Small intestine (tissue), 7 donors: Measurements from ENCODE around the gene ZNF579. TPM values are rescaled to one million over a fixed set of nuclear protein-coding genes. Genes with fewer than 3 reads are reported as not detected.
A peak's percentile ranks its signal among the peaks of the same experiment; 100 is the strongest.
"Not testable (repeated sequence)": the region's sequence is repeated elsewhere in the genome, so short reads cannot be mapped to it uniquely, and the experiment has no call there.

Source experiments
- DNase-seq, 2 donors: peaks; one replicate each; pipeline versions ENCODE4 v3.0.0 to v3.0.0-alpha.2; 2013
- FAIRE-seq: peaks from 2 replicates; lab custom pipeline; 2012; peaks lifted over from hg19 to GRCh38; lab: Jason Lieb, UNC
- H3K27ac ChIP-seq, 3 donors: one replicate each; pipeline ENCODE4 v1.5.1; 2013; ENCODE audit warnings: low read length in 2 of 3, mild to moderate bottlenecking in 2 of 3, control low read depth in 1 of 3, inconsistent platforms in 1 of 3, low read depth in 1 of 3, moderate library complexity in 1 of 3
- H3K27me3 ChIP-seq, 3 donors: one replicate each; pipeline ENCODE4 v1.6.1; 2013; ENCODE audit warnings: low read length in 3 of 3, inconsistent platforms in 1 of 3; ENCODE audit not compliant: control insufficient read depth in 3 of 3, insufficient read depth in 3 of 3
- H3K36me3 ChIP-seq, 3 donors: one replicate each; pipeline ENCODE4 v1.6.1; 2013; ENCODE audit warnings: low read length in 3 of 3, inconsistent platforms in 1 of 3, low read depth in 1 of 3, mild to moderate bottlenecking in 1 of 3, moderate library complexity in 1 of 3; ENCODE audit not compliant: control insufficient read depth in 3 of 3, insufficient read depth in 2 of 3
- H3K4me1 ChIP-seq, 3 donors: one replicate each; pipeline ENCODE4 v1.6.1; 2013; ENCODE audit warnings: low read length in 2 of 3, inconsistent platforms in 1 of 3, low read depth in 1 of 3, mild to moderate bottlenecking in 1 of 3, moderate library complexity in 1 of 3; ENCODE audit not compliant: control insufficient read depth in 3 of 3, insufficient read depth in 2 of 3
- H3K4me3 ChIP-seq, 3 donors: one replicate each; pipeline ENCODE4 v1.5.1; 2013; ENCODE audit warnings: low read length in 3 of 3, control low read depth in 1 of 3, inconsistent platforms in 1 of 3, low read depth in 1 of 3, mild to moderate bottlenecking in 1 of 3, moderate library complexity in 1 of 3
- H3K9me3 ChIP-seq, 2 donors: one replicate each; pipeline ENCODE4 v1.6.1; 2013; ENCODE audit warnings: low read depth in 1 of 2, low read length in 1 of 2; ENCODE audit not compliant: control insufficient read depth in 2 of 2, insufficient read depth in 1 of 2
- WGBS, 3 donors: extraction: QIAGEN DNeasy Blood & Tissue Kit; methylation state at CpG; one replicate each; pipeline ENCODE4 v1.1.7; 2013; 5-methylcytosine and 5-hydroxymethylcytosine counted together
- polyA plus RNA-seq, 4 donors: library from polyadenylated mRNA; stranded (reverse) in 3 of 4; unstranded in 1 of 4; fragments of 200-250 nt in 3 of 4; fragments of 120-200 nt in 1 of 4; gene quantifications; one replicate each; pipeline versions ENCODE4 v1.2.1 to v1.2.3, GENCODE V29; 2013
- donor health status: healthy with polysubstance abuse.
- donor health status: control.
- donor health status: control.
- donor health status: Bipolar disorder and iron deficiency.
- donor health status: healthy.

Gene ZNF579
- polyA plus RNA-seq, 4 donors: 2.2 to 12.7 (median 4.8) TPM

DNA sequence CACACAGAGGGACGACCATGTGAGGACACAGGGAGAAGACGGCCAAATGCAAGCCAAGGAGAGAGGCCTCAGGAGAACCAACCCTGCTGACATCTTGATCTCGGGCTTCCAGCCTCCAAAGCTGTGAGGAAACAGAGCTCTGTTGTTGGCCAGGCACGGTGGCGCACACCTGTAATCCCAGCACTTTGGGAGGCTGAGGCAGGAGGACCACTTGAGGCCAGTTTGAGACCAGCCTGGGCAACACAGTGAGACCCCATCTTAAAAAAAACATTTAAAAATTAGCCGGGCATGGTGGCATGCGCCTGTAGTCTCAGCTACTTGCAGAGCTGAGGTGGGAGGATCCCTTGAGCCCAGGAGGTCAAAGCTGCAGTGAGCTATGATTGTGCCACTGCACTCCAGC lies 46.4 kb downstream of the ZNF579 start:
- not testable (repeated sequence) for H3K4me1 ChIP-seq, DNase-seq, H3K36me3 ChIP-seq, H3K27me3 ChIP-seq, FAIRE-seq, H3K27ac ChIP-seq, H3K9me3 ChIP-seq, H3K4me3 ChIP-seq
- WGBS, 3 donors: 87 to 94% (median 91%) methylated on average over 7 of the region's 7 CpGs

DNA sequence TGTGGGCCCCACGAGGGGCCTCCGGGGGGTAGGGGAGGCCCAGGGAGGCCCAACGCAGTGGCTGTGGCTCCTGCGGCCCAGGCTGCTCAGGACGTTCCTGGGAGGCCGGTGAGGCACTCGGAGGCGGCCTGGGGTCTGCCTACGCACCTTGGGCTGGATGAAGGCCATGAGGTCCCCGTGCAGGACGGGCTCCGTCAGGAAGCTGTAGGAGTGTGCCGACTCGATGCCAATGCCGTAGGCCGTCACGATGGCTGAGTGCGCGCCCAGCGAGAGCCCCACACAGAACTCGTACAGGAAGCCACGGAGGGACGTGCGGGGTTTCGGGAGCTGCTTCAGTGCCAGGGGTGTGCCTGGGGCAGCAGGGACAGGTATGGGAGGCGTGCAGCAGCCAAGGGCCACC lies 49.7 kb downstream of the ZNF579 start:
- H3K9me3 ChIP-seq: no peaks in the 10 kb centered on the region
- 93 to 94% (median 93%) methylated on average over 24 to 26 of the region's 26 CpGs for WGBS, 3 donors
- peaks cover 0 to 2% (median 0%) of the 10 kb centered on the region in 3 donors for H3K4me1 ChIP-seq
- FAIRE-seq (no peak), DNase-seq (no peak)
- H3K4me3 ChIP-seq: no peak overlapping the region
- H3K27ac ChIP-seq: no peak overlapping the region
- no peaks in the 10 kb centered on the region for H3K36me3 ChIP-seq
- H3K27me3 ChIP-seq: no peaks in the 10 kb centered on the region

DNA sequence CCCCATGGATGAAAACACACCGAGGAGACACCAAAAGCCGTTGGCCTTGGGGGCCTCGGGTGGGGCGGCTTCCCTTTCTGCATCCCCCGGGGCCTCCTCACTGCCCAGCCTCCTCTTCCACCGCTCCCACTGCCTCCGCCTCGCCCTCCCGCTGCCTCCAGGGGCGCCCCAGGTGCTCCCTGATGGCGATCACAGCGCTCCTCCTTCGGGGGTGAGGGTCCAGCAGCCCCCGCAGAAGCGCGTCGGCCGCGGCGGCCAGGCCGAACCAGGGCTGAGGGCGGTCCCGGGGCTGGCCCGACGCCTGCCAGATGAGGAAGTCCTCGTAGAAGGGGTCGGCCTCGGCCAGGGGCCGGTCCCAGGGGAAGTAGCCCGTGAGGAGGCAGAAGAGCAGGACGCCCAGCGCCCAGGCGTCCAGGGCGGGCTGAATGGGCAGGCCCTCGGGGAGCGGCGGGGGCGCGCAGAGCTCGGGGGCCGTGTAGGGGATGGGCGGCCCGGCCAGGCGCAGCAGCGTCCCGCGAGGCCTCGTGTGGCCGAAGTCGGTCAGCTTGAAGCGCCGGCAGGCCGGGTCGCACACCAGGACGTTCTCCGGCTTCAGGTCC lies 50.9 kb downstream of the ZNF579 start:
- Histone ChIP-seq H3K4me1 (peaks cover 0 to 2% (median 0%) of the 10 kb centered on the region in 3 donors), H3K27ac (no peak overlapping the region), H3K27me3 (no peaks in the 10 kb centered on the region), H3K4me3 (no peak overlapping the region), H3K9me3 (no peaks in the 10 kb centered on the region), H3K36me3 (no peaks in the 10 kb centered on the region)
- 87 to 92% (median 90%) methylated on average over 33 to 56 of the region's 56 CpGs for WGBS, 3 donors
- FAIRE-seq (no peak), DNase-seq (no peak)

DNA sequence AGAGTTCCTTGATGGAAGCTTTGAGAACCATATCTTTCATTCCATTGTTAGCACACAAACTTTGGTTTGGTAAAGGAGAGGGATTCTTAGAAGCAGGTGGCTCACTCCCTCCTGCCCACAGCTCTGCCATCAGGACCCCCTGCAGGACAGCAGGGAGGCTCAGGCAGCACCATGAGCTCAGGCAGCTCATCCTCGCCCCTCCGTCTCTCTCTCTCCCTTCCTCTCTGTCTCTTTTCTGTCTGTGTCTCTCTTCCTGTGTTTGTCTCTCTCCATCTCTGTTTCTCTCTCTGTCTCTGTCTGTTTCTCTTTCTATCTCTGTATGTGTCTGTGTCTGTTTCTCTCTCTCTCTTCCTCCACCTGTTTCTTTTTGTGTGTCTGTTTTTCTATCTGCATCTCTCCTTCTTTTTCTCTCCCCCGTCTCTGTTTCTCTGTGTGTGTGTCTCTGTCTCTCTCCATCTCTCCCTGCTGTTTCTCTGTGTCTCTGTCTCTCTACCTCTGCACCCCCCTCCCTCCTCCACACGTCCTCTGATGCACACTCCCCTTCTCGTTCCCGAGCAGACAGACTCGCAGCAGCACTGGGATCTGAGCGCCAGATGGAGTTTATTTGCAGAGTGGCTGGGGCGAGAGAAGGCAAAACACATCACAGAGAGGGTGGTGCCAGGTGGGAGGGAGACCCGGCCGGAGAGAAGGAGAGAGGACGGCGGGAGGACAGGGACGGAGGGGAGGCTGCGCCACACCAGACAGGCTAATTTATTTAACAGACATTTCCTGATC lies 52.4 kb downstream of the ZNF579 start:
- no peaks in the 10 kb centered on the region for H3K9me3 ChIP-seq
- peaks cover 0 to 2% (median 0%) of the 10 kb centered on the region in 3 donors for H3K4me1 ChIP-seq
- whole genome bisulfite sequencing, 3 donors: 25 to 38% (median 33%) methylated on average over 15 of the region's 15 CpGs
- no peak overlapping the region for H3K27ac ChIP-seq
- FAIRE-seq (no peak), DNase-seq (peak; percentile 21 to 25)
- no peaks in the 10 kb centered on the region for H3K36me3 ChIP-seq
- H3K4me3 ChIP-seq: no peak overlapping the region
- no peaks in the 10 kb centered on the region for H3K27me3 ChIP-seq

DNA sequence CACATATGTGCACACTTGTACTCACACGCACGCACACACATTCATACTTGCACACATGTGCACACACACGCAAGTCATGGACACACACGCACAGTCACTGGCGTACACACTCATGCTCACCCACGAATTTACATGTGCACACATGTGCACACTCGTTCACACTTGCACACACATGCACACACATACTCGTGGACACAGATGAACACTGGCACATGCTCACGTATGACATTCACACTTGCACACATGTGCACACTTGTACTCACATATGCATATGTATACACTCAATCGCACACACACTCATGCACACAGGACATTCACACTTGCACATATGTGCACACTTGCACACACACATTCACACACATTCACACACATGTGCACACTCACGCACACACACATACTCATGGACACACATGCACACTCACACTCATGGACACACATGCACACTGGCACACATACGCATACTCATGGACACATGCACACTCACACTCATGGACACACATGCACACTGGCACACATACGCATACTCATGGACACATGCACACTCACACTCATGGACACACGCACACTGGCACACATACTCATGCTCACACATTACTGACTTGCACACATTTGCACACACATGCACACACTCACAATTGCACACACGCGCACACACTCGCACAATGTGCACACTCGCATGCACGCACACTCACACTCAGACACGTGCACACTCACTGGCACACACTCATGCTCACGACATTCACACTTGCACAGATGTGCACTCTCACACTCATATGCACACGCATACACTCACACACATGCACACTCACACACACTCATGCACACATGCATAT lies 53.2 kb downstream of the ZNF579 start:
- H3K27ac ChIP-seq: no peak overlapping the region
- H3K9me3 ChIP-seq: no peaks in the 10 kb centered on the region
- H3K4me1 ChIP-seq: peaks cover 0 to 2% (median 0%) of the 10 kb centered on the region in 3 donors
- H3K4me3 ChIP-seq: no peak overlapping the region
- 81 to 89% (median 85%) methylated on average over 22 of the region's 22 CpGs for WGBS, 3 donors
- FAIRE-seq: no peak
- no peaks in the 10 kb centered on the region for H3K27me3 ChIP-seq
- no peaks in the 10 kb centered on the region for H3K36me3 ChIP-seq
- no peak for DNase-seq

Other genes with a start within 250 kb of the ZNF579 start
- 10 to 100 TPM; 10.3 to 18.4 (median 14.3) TPM for gene KMT5C, start 241.0 kb downstream of the ZNF579 start, polyA plus RNA-seq
- under 1 TPM in 2 of 4 donors, not detected in 2; 0.07 to 0.09 TPM for gene COX6B2, start 226.1 kb downstream of the ZNF579 start, polyA plus RNA-seq
- gene GARIN5B, start 217.6 kb downstream of the ZNF579 start, polyA plus RNA-seq: under 1 TPM in 1 of 4 donors, not detected in 3; 0.03 TPM
- under 1 TPM in 2 of 4 donors, not detected in 2; 0.19 to 0.67 TPM for gene IL11, start 210.4 kb downstream of the ZNF579 start, polyA plus RNA-seq
- gene TMEM190, start 204.0 kb downstream of the ZNF579 start, polyA plus RNA-seq: under 1 TPM in 2 of 4 donors, not detected in 2; 0.30 to 0.31 TPM
- 1 to 10 TPM in 3 of 4 donors, not detected in 1; 1.6 to 9.4 (median 2.2) TPM for gene TMEM238, start 196.6 kb downstream of the ZNF579 start, polyA plus RNA-seq
- gene RPL28, start 194.9 kb downstream of the ZNF579 start, polyA plus RNA-seq: 1,000 to 10,000 TPM; 1,338 to 2,360 (median 2,018) TPM
- gene UBE2S, start 173.1 kb downstream of the ZNF579 start, polyA plus RNA-seq: 10 to 100 TPM in 2 of 4 donors, 1 to 10 TPM in 2; 7.2 to 30.1 (median 16.4) TPM
- under 1 TPM in 2 of 4 donors, not detected in 2; 0.12 to 0.21 TPM for gene SHISA7, start 137.5 kb downstream of the ZNF579 start, polyA plus RNA-seq
- 100 to 1,000 TPM in 1 of 4 donors, 10 to 100 TPM in 3; 28.8 to 164 (median 78.4) TPM for gene ISOC2, start 119.2 kb downstream of the ZNF579 start, polyA plus RNA-seq
- gene C19orf85, start 116.1 kb downstream of the ZNF579 start, polyA plus RNA-seq: not detected
- gene ZNF628, start 104.2 kb downstream of the ZNF579 start, polyA plus RNA-seq: 1 to 10 TPM; 1.1 to 7.0 (median 5.0) TPM
- gene NAT14, start 95.7 kb downstream of the ZNF579 start, polyA plus RNA-seq: 10 to 100 TPM in 1 of 4 donors, 1 to 10 TPM in 3; 5.8 to 10.2 (median 7.8) TPM
- 1 to 10 TPM in 1 of 4 donors, under 1 TPM in 2, not detected in 1; 0.49 to 2.2 (median 0.54) TPM for gene SSC5D, start 92.4 kb downstream of the ZNF579 start, polyA plus RNA-seq
- gene SBK2, start 43.7 kb downstream of the ZNF579 start, polyA plus RNA-seq: under 1 TPM in 1 of 4 donors, not detected in 3; 0.06 TPM
- under 1 TPM in 2 of 4 donors, not detected in 2; 0.18 to 0.39 TPM for gene SBK3, start 35.3 kb downstream of the ZNF579 start, polyA plus RNA-seq
- gene FIZ1, start 18.7 kb upstream of the ZNF579 start, polyA plus RNA-seq: 10 to 100 TPM in 1 of 4 donors, 1 to 10 TPM in 3; 7.2 to 13.0 (median 7.4) TPM
- 10 to 100 TPM; 23.2 to 63.5 (median 45.7) TPM for gene ZNF524, start 19.4 kb upstream of the ZNF579 start, polyA plus RNA-seq
- 10 to 100 TPM in 1 of 4 donors, 1 to 10 TPM in 3; 4.0 to 10.3 (median 5.5) TPM for gene ZNF865, start 24.8 kb upstream of the ZNF579 start, polyA plus RNA-seq
- gene ZNF784, start 43.7 kb upstream of the ZNF579 start, polyA plus RNA-seq: 10 to 100 TPM in 3 of 4 donors, 1 to 10 TPM in 1; 9.5 to 16.3 (median 11.0) TPM
- gene ZNF580, start 60.2 kb upstream of the ZNF579 start, polyA plus RNA-seq: 10 to 100 TPM in 3 of 4 donors, 1 to 10 TPM in 1; 8.3 to 28.5 (median 16.6) TPM
- gene ZNF581, start 62.8 kb upstream of the ZNF579 start, polyA plus RNA-seq: 10 to 100 TPM; 15.9 to 29.2 (median 23.3) TPM
- 10 to 100 TPM in 1 of 4 donors, 1 to 10 TPM in 3; 2.5 to 12.1 (median 5.6) TPM for gene CCDC106, start 67.4 kb upstream of the ZNF579 start, polyA plus RNA-seq
- gene U2AF2, start 74.2 kb upstream of the ZNF579 start, polyA plus RNA-seq: 100 to 1,000 TPM in 2 of 4 donors, 10 to 100 TPM in 2; 74.0 to 161 (median 115) TPM
- gene EPN1, start 94.4 kb upstream of the ZNF579 start, polyA plus RNA-seq: 100 to 1,000 TPM; 149 to 193 (median 168) TPM
- gene NLRP9, start 157.6 kb upstream of the ZNF579 start, polyA plus RNA-seq: under 1 TPM in 2 of 4 donors, not detected in 2; 0.01 TPM
- gene RFPL4A, start 178.2 kb upstream of the ZNF579 start, polyA plus RNA-seq: under 1 TPM in 2 of 4 donors, not detected in 2; 0.04 to 0.25 TPM
- not detected for gene RFPL4AL1, start 188.3 kb upstream of the ZNF579 start, polyA plus RNA-seq